Lower lobe of right lung (tissue), 2 donors: ENCODE measurements around the gene SMTNL2. TPM values are rescaled to one million over a fixed set of nuclear protein-coding genes. Genes with fewer than 3 reads are reported as not detected.

Source experiments
- ATAC-seq, 2 donors: fragments of 200-7000 bp; cut with Tn5 transposase; one replicate each; pipeline ENCODE4 v1.9.1; 2020 to 2022; ENCODE audit warnings: mild to moderate bottlenecking in 2 of 2, moderate library complexity in 2 of 2
- DNase-seq: peaks from one replicate; pipeline ENCODE4 v3.0.0-alpha.2; 2020
- H3K27ac ChIP-seq: fragments of 200-600 bp; one replicate; pipeline ENCODE4 v1.8.0; 2022
- H3K27me3 ChIP-seq: fragments of 200-600 bp; one replicate; pipeline ENCODE4 v1.8.0; 2022; ENCODE audit warnings: low read depth
- H3K36me3 ChIP-seq: fragments of 200-600 bp; one replicate; pipeline ENCODE4 v1.8.0; 2022; ENCODE audit warnings: mild to moderate bottlenecking
- H3K4me1 ChIP-seq: fragments of 200-600 bp; one replicate; pipeline ENCODE4 v1.8.0; 2022
- H3K4me3 ChIP-seq: fragments of 200-600 bp; one replicate; pipeline ENCODE4 v1.8.0; 2022; ENCODE audit warnings: mild to moderate bottlenecking
- H3K9me3 ChIP-seq: fragments of 200-600 bp; one replicate; pipeline ENCODE4 v1.8.0; 2022
- CTCF ChIP-seq: fragments of 200-600 bp; IDR thresholded peaks from one replicate; pipeline ENCODE4 v1.8.0; 2022; ENCODE audit warnings: antibody characterized with exemption, mild to moderate bottlenecking
- intact Hi-C: fragments of 100-400 bp; cut with DNase I; formaldehyde crosslinking; loops from one replicate; pipeline ENCODE4 v1.11.0; 2022
- total RNA-seq: library from RNA; stranded (reverse); fragmentation: NEBNext Ultra II Directional; extraction: Animal tissue kit (Norgen Biotek cat#: 25700); gene quantifications from one replicate; pipeline ENCODE4 v1.2.1, GENCODE V29; 2021
- donor health status: DM: no; HTN: yes; CAD: no; lungs with severe emphysema.

The SMTNL2 gene
- total RNA-seq, 1 donor from 2014 or later, result 6.4 TPM

- no peaks in the 10 kb centered on the region for H3K4me1 ChIP-seq
- H3K27me3 ChIP-seq, result peaks cover 29% of the 10 kb centered on the region
- no peaks in the 10 kb centered on the region for H3K36me3 ChIP-seq
- ATAC-seq (no peak), DNase-seq (no peak)
- intact Hi-C loops, result no loop called here
- no peak overlapping the region for H3K27ac ChIP-seq
- no peak overlapping the region for H3K4me3 ChIP-seq
- no peaks in the 10 kb centered on the region for H3K9me3 ChIP-seq
- TF ChIP-seq CTCF, result no peak
Measured at GRCh38 chr17:4631836-4632580, 47.7 kb downstream of the SMTNL2 start.

- Histone ChIP-seq H3K36me3 (no peaks in the 10 kb centered on the region), H3K4me3 (no peak overlapping the region), H3K4me1 (no peaks in the 10 kb centered on the region), H3K27me3 (peaks cover 33% of the 10 kb centered on the region), H3K27ac (no peak overlapping the region), H3K9me3 (no peaks in the 10 kb centered on the region)
- DNase-seq (no peak), ATAC-seq (no peak)
- intact Hi-C loops, result no loop called here
- no peak for TF ChIP-seq CTCF
Measured at GRCh38 chr17:4632581-4632920, 48.2 kb downstream of the SMTNL2 start.

- H3K4me3 ChIP-seq, result no peak overlapping the region
- DNase-seq (no peak), ATAC-seq (no peak)
- no peaks in the 10 kb centered on the region for H3K9me3 ChIP-seq
- intact Hi-C loops, result no loop called here
- no peak overlapping the region for H3K27ac ChIP-seq
- no peaks in the 10 kb centered on the region for H3K4me1 ChIP-seq
- no peak for TF ChIP-seq CTCF
- peaks cover 37% of the 10 kb centered on the region for H3K27me3 ChIP-seq
- H3K36me3 ChIP-seq, result no peaks in the 10 kb centered on the region
Measured at GRCh38 chr17:4633643-4634042, 49.3 kb downstream of the SMTNL2 start.

GRCh38 chr17:4634976-4635375 is 50.6 kb downstream of the SMTNL2 start:
- peaks cover 45% of the 10 kb centered on the region for H3K27me3 ChIP-seq
- no peak for ATAC-seq
- no peak for DNase-seq

GRCh38 chr17:4635823-4636375 is 51.6 kb downstream of the SMTNL2 start:
- intact Hi-C loops, result no loop called here
- H3K36me3 ChIP-seq, result no peaks in the 10 kb centered on the region
- no peaks in the 10 kb centered on the region for H3K4me1 ChIP-seq
- H3K27me3 ChIP-seq, result peaks cover 45% of the 10 kb centered on the region
- no peak overlapping the region for H3K27ac ChIP-seq
- H3K4me3 ChIP-seq, result no peak overlapping the region
- ATAC-seq (peak; percentile 51 to 61), DNase-seq (no peak)
- no peak for TF ChIP-seq CTCF
- no peaks in the 10 kb centered on the region for H3K9me3 ChIP-seq

More at GRCh38 chr17:4634976-4635375, 50.6 kb downstream of the SMTNL2 start:
- H3K4me1 ChIP-seq, result no peaks in the 10 kb centered on the region
- intact Hi-C loops, result no loop called here
- no peak overlapping the region for H3K4me3 ChIP-seq
- no peak for TF ChIP-seq CTCF
- H3K36me3 ChIP-seq, result no peaks in the 10 kb centered on the region
- no peak overlapping the region for H3K27ac ChIP-seq
- no peaks in the 10 kb centered on the region for H3K9me3 ChIP-seq
